ENCODE results near the gene SLC12A1. TPM values are rescaled to one million over a fixed set of nuclear protein-coding genes. Genes with fewer than 3 reads are reported as not detected.

SLC12A1 gene
- total RNA-seq (2014; rRNA removed; shearing (Covaris generic)) = not detected in 2 replicates
- 0.19 TPM in 1 of 2 replicates, not detected in the other for polyA plus RNA-seq (2015; cell fraction: cytosol; rRNA removed)
- not detected in 2 replicates for polyA plus RNA-seq (2015; cell fraction: nucleus; rRNA removed)

DNA sequence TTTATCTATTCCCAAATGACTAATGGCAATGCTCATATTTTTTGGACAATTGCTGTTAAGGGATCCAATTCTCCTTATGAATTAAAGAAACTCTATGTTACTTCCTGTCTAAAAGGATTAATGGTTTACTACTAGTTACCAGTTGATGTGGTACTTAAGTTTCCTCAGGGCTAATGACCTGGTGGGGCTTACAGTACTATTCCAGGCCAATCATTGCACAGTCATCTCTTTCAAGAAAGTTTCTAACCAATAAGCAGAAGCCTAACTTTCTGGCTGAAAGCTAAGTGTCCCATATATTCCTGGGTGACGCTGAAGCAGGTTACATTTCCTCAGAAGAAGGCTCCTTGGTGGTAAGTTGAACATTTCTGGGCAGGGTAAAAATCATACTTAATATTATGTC is at the start of gene SLC12A1:
Gene SLC12A1 (plus strand): TSS at position 322 of the 400 bp plus-strand sequence. CDS start 1,418 bp downstream, outside the sequence.
- DNase-seq (ENCODE audit: low read depth) = no peak

DNA sequence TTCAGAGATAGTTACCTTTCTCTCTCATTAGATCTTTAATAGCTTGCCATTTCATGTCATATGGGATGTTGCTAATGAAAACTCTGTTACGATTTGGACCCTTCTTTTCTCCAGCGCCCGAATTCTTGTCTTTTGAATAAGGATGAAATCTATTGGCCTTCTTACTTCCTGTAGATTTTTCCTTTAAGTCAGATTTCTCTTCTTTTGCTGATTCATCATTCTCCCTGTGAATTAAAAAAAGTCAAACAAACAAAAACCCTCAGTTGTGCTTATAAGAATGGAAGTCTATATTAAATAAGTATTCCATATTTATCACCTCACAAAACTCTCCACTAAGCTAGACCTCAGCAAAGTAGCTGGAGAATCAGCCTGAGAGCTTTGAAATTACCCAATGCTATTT is 37.5 kb upstream of the SLC12A1 start:
- no peak for DNase-seq (ENCODE audit: low read depth)

DNA sequence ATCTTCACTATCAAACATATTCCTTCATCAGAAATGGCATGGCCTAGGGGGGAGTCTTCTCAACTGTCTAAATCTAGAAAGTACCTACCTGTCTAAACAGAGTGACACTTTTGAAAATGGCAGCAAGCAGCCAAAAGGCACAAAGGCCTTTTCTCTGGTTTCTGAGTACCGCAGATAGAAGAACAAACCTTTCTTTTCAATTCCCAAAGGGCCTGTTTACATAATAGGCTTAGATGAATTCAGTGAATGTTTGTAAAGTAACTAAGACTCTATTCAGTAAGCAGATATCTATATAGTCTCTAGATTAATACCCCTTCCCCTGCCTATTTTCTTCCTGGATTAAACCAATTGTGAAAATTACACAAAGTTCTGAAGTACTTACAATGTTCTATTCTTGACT is 35.1 kb upstream of the SLC12A1 start:
- DNase-seq (ENCODE audit: low read depth) = no peak

DNA sequence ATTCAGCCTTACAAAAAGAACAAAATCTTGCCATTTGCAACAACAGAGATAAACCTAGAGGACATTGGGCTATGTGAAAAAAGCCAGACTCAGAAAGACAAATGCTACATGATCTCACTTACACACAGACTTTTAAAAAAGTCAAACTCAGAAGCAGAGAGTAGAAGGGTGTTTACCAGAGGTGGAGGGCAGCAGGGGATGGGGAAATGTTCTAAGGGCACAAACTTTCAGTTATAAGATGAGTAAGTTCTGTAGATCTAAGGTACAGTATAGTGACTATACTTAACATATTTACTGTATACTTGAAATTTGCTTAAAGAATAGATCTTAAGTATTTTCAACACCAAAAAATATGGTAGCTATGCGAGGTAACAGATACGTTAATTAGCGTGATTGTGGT is 31.0 kb upstream of the SLC12A1 start:
- no peak for DNase-seq (ENCODE audit: low read depth)

DNA sequence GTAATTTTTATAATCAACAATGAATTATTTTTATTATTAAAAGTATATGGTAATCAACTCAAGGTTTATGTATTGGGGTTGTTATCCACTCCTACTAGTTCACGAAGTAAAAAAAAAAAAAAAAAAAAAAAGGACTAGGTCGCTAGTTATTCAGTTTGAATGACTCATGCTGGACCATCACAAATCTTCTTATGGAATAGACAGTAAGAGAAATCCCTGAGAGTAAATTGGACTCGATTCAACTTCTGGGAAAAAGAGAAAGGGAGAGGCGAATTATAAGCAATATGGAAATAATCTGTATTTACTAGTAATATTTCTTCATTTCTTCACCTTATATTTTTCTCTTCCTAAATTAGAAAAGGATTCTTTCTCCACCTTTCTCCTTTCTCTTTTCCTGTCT is 30.0 kb upstream of the SLC12A1 start:
- peak; percentile 42 for DNase-seq (ENCODE audit: low read depth)

DNA sequence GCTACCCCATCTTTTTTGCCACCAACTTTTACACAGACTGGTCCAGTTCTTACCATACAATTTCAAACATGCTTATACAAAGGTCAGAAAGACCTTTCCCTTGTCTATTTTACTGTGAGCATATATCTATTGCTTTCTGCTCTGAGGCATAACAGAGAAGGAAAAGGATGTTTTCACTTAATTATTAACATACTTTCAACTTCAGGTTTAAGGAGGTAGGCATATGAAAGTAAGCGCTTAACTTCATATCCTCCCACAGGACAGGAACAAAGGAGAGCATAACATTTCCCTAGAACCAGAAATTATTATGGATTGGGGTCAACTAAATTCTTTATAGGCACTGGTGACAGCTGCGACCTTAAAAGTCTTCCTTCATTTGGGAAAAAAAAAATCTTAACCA is 29.1 kb upstream of the SLC12A1 start:
- no peak for DNase-seq (ENCODE audit: low read depth)

DNA sequence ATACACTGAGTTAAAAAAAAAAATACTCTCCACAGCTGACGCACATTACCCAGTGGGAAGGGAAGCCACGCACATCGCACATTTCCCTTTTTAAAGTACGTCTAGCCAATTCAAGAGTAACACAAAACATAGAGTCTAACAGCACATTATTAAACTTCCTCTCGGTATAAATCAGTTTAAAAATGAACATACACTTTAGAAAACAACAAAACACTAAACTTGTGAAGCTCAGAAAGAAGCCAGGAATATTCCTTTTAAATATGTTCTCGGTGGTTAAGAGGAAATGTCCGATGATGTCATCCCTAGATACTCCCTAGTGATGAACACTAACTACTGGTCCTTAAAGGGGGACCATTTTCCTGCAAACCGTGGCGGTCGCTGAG is 28.7 kb upstream of the SLC12A1 start:
- DNase-seq (ENCODE audit: low read depth) = peak; percentile 59

DNA sequence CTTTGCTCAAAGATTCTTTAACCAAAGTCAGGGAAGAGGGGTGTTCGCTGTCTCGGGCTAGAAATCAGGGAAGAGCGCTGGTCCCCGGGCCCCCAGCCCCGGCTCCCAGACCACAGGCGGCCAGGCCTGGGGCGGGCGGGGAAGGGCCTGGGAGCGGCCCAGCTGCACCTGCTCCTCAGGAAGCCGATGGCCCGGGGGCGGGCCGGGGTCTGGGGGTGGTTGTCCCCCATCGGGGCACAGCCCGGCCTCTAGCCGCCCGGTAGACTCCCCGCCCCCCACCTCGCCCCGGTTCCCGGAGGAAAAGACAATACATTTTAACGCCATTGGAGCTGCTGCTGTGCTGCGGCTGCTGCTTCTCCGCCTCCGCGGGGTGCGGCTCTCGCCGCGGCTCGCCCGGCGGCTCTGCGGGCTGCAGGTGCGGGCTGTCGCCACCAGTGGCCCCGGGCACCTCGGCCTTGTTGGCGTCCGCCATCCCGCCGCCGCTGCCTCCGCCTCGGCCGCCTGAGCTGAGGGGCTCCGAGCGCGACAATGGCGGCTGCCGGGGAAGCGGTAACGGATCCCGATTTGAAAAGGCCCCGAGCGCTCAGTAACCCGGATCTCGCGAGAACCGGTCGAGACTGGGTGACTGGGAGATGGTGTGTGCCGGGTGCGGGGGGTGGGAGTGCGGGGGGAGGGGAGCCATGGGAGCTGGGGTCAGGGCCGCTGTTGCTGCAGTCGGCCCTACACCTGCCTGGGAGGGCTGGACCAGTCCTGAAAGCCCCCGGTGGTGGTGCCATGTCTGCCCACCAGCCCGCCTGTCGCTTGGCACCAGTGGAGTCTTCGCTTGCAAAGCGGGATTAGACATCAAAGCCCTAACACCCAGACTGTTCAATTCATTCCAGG is 28.1 kb upstream of the SLC12A1 start, which contains the start of gene MYEF2:
Gene MYEF2 (minus strand): TSS at position 530 of the 882 bp plus-strand sequence. CDS start 58 bp downstream, at position 472.
- DNase-seq (ENCODE audit: low read depth) = peak; percentile 56

DNA sequence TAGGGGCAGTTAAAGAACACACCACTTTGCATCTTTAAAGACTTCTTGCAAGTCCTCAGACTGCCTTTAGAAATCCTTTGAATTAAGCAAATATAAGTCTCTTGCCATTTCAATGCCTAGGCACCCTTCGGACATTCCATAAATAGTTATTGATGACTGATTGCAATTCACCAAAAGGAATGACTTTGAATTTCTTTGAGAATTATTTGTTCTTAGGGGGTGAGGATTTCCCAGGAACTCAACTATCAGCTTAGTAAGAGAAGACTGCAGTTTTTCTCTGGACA is 27.5 kb upstream of the SLC12A1 start:
- no peak for DNase-seq (ENCODE audit: low read depth)

DNA sequence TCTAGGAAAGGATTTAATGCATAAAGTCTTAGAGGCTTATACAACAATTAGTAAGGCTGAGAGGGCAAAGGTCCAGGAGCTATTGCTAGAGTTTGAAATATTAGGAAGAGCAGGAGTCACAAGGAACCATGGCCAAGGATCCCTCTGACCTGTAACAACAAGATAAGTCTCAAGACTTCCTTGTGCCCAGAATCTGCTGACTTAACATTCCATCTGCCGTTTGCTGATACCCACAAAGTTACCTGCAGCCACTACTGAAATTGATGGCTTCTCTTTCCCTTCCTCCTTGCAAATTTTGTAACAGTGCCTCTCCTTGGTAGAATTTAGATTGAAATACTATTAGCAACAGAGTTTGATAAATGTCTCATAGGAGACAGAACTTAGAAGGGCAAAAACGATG is 23.4 kb upstream of the SLC12A1 start:
- DNase-seq (ENCODE audit: low read depth) = no peak

DNA sequence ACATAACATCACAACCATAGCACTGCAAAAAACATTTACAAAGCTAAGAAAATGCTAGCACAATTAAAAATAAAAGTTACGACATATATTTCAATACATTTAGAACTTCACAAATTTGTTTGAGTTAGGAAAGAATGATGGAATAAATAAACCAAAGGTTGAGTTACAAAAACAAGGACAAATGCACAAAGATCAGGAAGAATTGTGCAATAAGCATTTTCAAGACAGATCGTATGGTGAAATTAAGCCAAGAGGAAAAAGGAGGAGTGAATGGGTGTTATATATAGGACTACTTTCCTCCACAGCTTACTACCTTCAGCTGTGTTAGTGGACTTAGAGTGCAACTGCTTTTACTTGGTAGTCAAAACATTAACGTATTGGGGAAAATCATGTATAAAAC is 20.6 kb upstream of the SLC12A1 start:
- DNase-seq (ENCODE audit: low read depth) = no peak

DNA sequence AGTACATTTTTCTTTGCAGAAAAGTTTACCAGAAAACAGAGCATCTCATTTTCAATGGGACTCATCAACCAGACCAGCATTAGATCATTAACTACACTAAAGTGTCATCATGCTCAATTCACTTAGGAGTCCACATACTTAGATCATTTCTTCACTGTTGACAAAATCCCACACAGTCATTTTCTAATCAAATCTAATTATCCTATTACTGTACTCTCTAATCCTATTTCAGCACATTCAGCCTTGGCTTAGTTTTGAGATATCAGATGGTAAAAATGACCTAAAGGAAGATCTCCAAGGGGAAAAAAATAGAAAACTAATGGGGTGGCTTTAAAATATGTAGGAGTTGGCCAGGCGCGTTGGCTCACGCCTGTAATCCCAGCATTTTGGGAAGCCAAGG is 19.8 kb upstream of the SLC12A1 start:
- DNase-seq (ENCODE audit: low read depth) = no peak

DNA sequence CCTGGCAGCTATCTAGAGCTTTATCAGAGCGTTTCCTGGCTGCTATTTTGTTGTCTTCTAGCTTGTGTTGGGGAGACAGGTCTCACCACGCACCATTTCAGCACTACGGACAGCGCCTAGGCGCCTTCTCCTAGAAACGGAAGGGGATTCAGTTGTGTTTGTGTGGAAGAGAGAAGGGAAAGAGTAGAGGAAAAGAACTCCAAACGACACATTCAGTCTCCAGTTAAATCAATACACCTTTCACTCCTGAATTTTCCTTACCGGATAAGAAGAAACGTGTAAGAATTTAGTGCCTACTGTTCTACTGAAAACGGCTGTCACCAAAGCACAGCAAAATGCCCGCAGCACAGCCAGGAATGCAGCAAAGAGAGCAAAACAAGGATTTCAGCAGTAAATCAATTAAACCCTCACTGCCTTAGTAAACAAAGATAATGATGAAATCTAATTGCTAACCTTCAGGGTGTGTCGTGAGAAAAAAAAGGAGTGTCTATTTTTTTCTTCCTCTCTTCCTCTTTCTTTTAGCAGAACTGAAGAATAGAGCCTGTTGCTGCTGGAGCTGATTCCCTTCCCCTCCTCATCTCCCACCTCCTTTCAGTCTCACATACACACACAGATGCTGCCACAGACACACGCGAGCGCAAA is 15.0 kb upstream of the SLC12A1 start:
- DNase-seq (ENCODE audit: low read depth) = peak; percentile 53

DNA sequence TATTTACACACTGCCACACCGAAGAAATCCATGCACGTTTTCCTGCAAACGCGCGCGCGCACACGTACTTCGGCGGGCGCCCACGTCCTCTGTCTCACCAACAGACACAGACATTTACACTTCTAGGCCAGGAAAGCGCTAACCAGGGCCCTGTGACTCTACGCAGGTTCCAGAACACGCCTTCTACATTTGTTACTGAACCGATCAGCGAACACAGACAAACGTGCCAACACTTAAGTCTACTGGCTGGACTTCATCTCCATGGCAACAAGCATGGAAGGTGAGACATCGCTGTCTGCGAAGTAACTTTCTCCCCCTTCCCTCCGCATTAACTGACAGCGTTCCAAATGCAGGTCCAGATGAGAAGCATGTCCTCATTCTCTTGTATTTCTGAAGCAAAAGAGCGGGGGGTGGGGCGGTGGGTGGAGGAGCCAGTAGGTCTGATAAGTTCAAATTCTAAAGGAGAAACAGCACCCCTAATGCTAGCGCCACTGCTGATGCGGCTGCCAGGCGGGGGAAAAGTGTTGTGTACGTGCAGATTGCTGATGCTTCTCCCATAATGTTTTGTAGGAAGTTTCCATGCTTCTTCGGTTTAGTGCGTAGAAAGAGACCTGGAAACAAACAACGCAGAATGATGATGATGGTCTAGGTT is 14.4 kb upstream of the SLC12A1 start, which contains the start of gene CTXN2:
Gene CTXN2 (plus strand): TSS at position 92 of the 652 bp plus-strand sequence. CDS start 9,636 bp downstream, outside the sequence.
- no peak for DNase-seq (ENCODE audit: low read depth)

DNA sequence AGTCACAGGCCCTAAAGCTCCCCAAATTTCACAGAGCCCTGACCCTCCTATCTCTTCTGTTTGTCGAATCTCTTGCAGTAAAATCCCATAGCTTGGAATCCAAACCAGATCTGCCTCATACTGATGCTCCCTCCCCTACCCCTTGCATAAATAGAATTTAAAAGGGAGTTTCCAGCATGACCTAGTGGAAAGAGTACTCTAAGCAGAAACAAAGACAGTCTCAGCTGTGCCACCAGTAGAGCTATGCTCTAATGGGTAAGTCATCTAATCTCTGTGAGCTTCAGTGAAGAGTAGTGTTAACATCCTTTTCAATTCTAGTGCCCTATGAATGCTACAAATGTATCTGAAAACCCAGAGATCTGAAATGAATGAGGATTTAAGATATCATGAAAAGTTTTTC is 4.0 kb upstream of the SLC12A1 start:
- DNase-seq (ENCODE audit: low read depth) = no peak

DNA sequence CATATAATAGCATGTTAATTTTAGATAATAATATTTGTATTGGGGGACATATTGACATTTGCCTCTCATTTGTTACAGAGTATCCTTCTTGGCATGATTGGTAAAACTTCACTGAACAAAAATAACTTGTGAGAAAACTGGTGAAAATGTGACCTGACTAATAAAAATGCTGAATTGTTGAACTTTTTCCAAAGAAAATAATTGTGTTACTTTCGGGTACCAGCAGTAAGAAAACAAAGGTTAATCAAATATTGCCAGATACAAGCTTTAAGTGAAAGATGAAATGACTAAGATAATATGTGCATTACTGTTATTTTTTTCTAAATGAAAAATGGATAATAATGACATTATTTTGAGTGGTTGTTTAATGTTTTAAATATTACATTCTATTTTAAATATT is 15.2 kb downstream of the SLC12A1 start:
- DNase-seq (ENCODE audit: low read depth) = no peak

DNA sequence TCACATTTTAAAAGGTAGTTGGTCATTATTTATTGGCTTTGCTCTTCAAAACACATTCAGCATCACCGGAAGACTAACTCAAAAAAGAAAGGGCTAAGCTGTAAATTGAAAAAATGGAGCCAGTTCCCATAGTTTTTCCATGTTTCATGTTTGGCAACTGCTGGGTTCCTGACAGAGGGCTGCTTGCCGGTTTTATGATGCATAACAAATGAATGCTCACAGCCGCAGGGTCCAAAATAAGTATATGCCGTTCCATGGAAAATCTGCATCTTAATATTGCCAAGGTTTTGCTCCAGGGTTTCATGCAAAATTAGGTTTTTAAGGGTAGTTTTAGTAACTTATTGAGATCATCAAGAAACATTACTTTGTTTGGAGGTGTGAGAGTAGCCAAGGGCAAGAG is 15.8 kb downstream of the SLC12A1 start:
- no peak for DNase-seq (ENCODE audit: low read depth)

DNA sequence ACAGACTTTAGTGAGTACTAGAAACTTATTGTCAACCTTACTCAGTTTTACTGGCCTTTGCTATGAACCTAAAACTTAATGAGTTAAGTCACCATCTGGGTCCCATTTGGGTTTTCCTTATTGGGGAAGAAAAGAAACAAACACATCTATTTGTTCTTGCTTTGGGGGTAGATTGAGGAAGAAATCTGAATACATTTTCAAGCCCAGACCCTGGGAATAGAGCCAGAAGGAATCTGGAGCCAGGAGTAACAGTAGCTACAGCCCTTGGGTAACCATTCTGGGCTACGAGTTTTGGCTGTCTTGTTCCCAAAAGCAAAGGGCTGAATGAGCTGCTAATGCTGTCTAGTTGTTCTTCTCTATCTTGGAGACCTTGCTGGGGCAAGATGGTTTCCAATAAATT is 16.5 kb downstream of the SLC12A1 start:
- DNase-seq (ENCODE audit: low read depth) = no peak

DNA sequence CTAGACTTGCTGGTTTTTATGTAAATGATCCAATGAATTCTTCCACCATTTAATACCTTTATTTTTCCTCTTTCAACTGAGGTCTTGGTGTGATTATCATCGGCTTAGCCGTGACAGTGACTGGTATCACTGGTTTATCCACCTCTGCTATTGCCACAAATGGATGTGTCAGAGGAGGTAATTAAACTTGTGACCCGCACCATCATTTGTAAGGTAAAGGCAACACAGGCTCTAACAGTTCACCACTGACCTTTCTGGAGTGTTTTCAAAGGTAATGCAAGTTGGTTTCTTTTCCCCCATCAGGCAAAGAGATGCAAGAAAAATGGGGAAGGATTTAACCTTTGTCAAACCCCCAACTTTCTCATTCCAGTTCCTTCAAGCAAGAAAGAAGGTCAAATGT is 19.7 kb downstream of the SLC12A1 start:
- DNase-seq (ENCODE audit: low read depth) = no peak

DNA sequence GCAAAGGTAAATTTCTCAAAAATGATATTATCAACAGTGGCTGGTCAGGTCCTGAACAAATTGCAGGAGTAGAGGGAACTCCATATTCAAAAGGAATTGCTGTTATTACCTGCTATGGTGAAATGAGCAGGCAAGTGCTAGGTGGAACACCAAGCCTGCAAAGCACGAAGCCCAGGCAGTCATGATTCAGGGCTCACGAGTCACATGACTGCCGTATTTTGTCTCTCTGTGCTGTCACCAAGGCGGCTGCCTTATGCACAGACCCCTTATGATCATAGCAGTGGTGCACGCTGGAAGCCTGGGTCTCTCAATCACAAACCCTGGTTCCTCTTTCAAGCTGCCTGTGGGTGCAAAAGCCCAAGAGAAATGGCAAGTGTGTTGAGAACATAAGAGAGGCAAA is 24.4 kb downstream of the SLC12A1 start:
- no peak for DNase-seq (ENCODE audit: low read depth)

DNA sequence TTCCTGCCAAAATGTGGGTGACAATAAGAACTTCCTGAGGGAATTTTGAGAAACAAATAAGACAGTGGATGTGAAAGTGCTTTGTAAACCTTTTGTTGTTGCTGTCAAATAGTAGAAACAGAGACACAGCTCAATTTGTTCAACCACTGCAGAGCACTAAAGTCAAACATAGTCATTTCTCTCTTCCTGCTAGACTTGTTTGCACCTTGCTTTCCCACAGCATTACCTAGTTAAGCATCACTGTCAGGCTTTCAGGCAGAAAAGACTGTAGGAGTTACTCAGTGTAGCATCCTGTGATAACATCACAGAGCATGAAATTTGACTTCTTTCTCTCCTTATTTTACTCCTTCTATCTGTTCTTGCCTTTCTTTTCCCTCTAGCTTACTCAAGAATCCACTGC is 27.1 kb downstream of the SLC12A1 start:
- DNase-seq (ENCODE audit: low read depth) = no peak

DNA sequence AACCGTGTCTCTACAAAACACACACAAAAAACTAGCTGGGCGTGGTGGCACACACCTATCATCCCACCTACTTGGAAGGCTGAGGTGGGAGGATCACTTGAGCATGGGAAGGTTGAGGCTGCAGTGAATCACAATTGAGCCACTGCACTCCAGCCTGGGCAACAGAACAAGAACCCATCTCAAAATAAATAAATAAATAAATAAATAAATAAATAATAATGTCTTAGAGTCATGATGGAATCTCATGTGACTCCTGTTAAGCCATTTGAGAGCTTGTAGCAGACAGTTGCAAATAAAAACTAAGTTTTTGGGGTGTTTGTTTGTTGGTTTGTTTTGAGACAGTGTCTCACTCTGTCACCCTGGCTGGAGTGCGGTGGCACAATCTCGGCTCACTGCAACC is 33.2 kb downstream of the SLC12A1 start:
- no peak for DNase-seq (ENCODE audit: low read depth)

Measured in HT1080 (cell line).